ENCODE measurements around the gene TENM4.

Gene TENM4

GRCh38 chr11:78952175-78952574, 488.7 kb downstream of the TENM4 start:
- no peak for DNase-seq

GRCh38 chr11:78949976-78950690, 490.7 kb downstream of the TENM4 start:
- DNase-seq, result no peak

DNA sequence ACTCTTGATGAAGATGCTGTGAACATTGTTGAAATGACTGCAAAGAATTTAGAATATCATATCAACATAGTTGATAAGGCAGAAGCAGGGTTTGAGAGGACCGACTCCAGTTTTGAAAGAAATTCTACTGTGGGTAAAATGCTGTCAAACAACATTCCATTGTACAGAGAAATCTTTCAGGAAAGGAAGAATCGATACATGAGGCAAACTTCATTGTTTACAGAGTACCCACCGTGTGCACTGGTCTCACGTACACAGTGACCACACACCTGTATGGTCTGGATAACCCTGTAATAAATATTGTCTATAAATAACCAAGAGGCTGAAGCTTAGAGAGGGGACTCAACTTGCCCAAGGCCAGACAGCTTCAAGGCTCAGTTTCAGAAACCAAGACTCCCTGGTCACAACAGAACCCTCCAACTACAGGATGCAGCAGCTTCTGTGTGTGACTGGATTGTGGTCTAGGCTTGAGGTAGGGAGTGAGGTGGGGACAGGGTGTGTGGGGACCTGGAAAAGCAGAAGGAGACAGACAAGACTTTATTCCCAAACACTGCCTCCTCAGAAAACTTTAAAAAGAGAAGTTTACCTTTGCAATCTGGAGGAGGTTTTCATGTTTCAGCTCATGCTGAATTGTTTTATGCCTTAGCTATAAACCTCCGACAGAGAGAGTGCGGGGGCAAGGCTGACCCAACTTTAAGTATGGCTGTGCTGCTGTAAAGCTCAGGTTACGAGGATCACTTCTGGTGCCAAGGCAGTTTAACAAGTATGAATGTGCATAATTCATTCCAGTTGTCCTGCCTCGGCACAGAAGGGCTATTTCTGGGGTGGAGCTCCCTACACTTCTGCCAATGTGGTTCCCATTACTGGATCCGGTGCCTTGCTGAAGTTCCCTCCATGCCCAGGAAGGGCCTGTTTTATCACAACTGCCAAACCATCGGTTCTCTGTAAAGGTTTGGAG, 493.6 kb downstream of the TENM4 start:
- no peak for DNase-seq

- no peak for DNase-seq
Measured at GRCh38 chr11:78943841-78944240, 497.0 kb downstream of the TENM4 start.

- DNase-seq, result no peak
Measured at GRCh38 chr11:78943154-78943553, 497.7 kb downstream of the TENM4 start.

DNA sequence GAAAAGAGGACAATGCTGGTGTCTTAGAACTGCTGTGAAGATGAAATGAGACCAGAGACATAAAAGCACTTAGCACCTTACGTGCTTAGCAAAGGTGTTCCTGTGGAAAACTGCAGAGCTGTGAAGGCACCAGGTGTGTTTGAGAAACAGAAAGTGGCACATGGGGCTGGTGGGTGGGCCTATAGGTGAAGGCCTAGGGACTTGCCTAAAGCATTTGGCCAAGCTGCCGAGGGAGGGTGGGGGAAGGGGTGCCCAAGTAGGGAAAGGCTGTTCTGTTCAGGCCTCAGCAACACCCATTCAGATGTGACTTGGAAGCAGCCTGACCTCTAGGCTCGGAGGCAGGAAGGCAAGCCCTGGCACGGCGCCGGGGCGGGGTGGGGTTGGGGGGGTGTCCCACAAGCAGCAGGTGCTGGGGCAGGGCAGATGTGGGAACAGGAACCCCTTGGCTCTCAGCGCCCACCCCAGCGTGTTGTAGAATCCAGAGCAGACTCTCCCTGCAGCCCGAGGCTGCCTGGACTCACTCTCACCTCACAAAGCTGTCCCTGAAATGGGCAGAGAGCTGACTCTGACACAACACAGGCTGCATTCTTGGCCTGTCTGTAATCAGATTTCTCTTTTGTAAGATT, 499.5 kb downstream of the TENM4 start:
- DNase-seq, result no peak

GRCh38 chr11:78940500-78941225, 500.2 kb downstream of the TENM4 start:
- DNase-seq, result no peak

- no peak for DNase-seq
Measured at GRCh38 chr11:78938971-78939370, 501.9 kb downstream of the TENM4 start.

DNA sequence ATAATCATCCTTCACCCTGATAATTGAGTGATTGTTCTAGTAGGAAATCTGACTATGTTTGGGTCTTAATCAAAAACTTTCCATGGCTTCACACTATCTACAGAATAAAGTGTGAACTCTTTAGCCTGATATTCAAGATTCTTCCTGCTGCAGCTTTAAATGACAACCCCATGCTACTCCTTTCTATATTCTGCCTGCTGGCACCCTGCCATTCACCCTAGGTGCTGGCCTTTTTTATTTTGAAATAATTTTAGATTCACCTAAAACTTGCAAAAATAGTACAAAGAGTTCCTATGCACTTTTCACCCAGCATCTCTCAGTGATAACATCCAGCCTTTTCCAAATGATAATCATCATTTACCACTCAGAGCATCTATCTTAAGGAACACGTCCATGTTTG, 502.8 kb downstream of the TENM4 start:
- no peak for DNase-seq

DNA sequence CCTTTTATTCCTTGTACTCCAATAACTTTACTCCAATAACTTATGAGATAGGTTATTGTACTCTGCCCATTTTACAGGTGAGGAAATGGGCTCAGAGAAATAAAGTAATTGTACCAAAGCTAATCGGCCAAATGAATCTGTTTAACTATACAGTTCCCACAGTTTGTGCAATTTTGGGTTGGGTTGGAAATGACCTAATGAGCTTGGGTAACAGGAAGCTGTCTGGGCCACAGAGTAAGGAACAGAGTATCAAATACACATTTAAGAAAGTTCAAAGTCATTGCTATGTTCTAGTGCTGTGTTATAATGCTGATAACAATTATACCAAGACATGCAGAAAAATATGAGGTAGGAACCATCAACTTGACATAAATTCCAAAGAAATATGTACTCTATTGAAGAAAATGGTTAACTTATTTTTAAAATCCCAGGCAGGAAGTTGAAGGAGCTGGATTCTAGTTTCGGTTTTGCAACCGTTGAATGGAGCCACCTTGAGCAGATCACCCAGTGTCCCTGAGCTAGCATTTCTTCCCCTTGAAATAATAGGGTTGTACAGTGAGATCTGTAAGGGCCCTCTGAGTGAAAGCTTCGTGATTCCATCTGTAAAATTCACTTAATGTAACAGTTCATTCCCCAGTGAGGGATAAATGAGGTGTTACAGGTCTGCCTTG, 505.3 kb downstream of the TENM4 start:
- no peak for DNase-seq

GRCh38 chr11:78933350-78933749, 507.5 kb downstream of the TENM4 start:
- no peak for DNase-seq

GRCh38 chr11:78932757-78933156, 508.1 kb downstream of the TENM4 start:
- DNase-seq, result no peak

DNA sequence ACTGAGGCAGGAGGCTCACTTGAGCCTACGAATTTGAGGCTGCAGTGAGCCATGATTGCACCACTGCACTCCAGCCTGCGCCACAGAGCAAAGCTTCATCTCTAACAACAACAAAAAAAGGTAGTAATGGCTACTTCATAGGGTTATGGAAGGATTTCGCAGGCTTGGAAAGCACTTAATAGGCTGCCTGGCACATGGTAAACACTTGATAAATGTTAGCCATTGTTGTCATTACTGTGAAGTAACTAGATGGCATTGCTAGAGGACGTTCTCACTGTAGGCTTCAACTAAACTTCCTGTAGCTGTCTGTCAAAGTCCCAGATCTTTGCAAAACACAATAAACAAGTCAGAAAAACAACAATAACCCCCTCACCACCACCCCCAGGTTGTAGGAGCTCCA, 508.9 kb downstream of the TENM4 start:
- no peak for DNase-seq

DNA sequence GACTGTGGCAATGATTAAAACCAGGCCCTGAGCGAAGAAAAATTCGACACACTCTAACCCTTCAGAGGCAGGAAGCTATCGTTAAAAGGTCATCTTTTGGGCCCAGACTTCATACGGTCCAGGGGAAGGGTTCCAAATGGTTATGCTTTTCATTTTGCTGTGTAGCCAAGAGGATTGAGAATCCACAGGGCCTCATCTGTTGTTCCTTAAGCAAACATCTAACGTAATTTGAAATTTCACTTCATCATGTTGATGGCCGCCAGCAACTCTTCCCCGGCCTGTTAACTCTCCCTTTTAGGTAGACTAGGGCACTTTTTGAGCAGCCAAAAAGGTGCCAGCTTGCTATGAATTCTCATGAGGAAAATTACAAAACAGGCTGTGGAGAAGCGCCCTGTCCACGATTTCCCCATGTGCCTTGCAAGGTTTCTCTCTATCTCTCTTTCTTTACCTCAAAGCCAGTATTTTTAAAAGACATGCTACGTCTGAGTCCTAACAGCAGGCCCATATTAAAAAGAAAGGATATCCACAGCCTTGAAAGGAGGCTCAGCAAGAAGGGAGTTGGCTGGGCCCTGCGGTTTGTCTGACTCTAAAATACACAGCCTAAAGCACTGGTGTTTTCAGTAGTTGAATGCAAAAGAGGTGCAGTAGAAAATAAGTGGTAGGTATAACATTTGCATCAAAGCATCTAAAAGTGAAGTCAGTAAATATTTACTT, 509.9 kb downstream of the TENM4 start:
- no peak for DNase-seq

DNA sequence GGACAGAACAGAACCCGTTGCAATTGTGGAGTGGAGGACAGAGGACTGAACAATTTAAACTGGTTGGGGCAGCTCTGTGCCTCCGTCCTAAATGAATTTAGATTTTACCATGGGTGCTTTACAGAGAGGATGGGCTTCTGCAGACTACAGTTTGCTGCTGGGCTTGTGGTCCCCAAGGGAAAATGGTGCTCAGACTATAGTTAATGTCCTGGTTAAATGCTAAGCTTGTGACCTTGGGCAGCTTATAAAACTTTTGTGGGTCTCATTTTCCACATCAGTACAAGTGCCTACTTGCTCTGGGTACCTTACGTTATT, 511.0 kb downstream of the TENM4 start:
- DNase-seq, result no peak

DNA sequence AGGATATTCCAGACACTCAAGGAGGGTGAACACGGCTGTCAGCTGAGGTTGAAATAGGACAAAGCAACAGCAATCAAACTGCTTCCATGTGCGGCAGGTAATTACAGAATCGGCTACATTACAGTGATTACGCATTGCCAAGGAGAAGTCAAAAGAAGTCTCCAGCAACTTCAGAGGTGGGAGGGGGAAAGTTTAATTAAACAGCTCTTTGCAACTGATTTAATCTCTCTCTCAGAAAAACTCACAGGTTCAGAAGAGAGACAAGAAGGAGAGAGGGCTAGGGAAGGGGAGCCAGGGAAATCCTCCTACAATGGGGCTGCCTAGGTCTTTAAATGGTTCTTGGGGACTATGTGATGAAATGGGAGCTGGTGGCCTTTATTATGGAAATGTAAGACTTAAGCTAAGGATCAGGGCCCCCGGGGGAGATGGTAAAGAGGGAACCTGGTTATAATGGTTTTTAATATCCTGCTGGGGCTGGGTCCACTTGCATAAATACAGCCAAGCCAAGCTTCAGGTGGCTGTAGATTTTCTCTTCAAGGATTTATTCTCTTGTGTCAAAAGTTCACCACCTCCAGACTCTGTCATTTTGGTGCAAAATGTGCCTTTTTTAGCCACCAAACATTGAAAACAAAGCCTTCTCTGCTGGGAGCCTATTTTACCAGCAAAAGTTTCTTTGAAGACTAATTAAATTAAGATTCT, 511.5 kb downstream of the TENM4 start:
- no peak for DNase-seq

DNA sequence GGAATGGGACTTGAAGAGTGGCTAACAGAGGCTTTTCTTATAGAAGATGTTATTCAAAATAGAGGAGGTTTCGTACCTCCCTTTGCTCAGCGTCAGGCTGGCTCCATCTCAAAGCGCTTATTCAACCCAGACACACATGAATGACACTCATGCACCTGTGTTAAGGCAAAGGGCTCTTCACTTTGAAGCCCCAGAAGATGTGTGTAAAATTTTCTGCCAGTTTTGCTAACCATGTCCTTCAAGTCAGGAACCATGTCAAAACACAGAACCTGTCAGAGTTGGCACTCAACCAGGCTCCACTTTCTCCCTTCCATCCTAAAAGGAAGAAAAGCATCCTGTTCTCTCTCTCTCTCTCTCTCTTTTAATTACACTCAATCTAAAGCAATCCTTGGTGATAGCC, 513.3 kb downstream of the TENM4 start:
- no peak for DNase-seq

- DNase-seq, result no peak
Measured at GRCh38 chr11:78926633-78927338, 514.0 kb downstream of the TENM4 start.

GRCh38 chr11:78925387-78925786, 515.4 kb downstream of the TENM4 start:
- DNase-seq, result no peak

- DNase-seq, result no peak
Measured at GRCh38 chr11:78922859-78923625, 517.8 kb downstream of the TENM4 start.
